ENCODE data around the gene SHISAL1.

SHISAL1 gene

DNA sequence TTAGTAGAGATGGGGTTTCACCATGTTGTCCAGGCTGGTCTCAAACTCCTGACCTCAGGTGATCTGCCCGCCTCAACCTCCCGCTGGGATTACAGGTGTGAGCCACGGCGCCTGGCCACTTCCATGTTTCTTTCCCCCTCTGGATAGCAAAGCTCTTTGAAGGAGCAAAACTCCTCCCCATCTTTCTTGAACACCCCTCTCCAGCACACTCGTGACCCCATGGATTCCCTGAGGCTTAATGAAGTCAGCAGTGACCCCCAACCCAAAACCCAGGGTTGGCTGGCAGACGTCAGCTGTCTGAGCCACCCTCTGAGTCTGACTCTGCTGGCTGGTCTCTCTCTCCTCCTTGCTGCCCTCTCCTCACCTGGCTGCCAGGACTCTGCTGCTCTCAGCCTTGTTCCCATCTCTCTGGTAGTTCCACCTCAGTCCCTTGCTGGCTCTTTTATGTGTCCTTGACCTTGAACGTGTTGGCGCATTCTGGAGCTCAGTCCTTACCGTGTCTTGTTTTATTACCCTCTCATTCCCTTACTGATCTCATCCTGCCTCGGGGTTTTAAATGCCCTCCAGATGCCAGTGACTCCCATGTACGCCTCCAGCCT is 87.6 kb downstream of the SHISAL1 start:
- DNase-seq = no peak

- no peak for DNase-seq
Measured at GRCh38 chr22:44224166-44224565, 88.6 kb downstream of the SHISAL1 start.

- DNase-seq = no peak
Measured at GRCh38 chr22:44221710-44222475, 90.9 kb downstream of the SHISAL1 start.

- no peak for DNase-seq
Measured at GRCh38 chr22:44220727-44221680, 91.7 kb downstream of the SHISAL1 start.

DNA sequence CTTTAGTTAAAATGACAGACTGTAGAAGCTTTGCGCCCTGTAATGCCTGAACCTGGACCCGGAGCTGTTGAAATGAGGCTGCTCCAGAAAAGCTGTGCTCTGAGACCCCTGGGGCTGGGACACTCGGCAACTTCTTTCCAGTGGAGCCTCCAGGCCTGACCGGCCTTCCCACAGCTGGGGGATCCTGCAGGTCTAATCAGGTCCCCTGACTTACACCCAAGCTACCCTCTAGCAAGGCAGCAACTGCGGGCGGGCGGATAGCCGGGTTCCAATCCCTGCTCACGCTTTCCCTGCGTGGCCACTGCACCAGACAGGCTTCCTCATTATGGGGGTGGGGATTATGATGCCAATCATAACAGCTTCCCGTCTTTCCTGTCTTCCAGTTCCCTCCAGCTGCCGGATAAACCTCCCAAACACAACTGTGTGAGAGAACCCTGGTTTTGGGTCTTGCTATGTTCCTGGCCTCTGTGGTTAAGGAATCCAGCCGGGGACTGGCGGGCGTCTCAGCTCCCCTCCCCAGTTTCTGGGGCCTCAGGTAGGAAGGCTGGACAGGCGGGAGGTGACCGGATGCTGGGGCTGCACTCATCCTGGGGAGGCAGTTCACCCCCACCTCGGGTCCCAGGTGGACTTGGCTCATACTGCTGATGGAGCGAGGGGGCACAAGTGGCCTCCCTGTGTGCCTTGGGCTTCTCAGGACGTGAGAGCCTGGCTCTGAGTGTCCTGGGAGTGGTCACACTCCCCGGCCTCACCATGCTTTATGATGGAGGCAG is 93.5 kb downstream of the SHISAL1 start:
- no peak for DNase-seq

GRCh38 chr22:44218071-44218470 is 94.7 kb downstream of the SHISAL1 start:
- no peak for DNase-seq

DNA sequence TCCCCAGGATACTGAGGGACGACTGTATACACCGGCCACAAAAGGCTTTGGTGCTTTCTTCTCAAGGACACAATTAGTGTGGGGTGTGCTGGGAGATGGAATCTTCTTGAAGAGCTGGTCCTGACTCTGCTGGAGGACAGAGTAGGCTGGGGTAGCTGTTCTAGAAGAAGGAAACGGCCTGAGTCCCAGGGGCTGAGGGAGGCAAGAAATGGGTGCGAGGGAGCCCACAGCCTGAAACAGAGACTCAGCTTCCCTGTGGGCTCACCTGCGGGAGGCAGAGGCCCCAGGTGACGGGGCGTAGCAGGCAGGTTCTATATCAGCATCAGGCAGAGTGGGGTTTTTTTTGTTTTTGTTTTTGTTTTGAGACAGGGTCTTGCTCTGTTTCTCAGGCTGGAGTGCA is 95.4 kb downstream of the SHISAL1 start:
- no peak for DNase-seq

DNA sequence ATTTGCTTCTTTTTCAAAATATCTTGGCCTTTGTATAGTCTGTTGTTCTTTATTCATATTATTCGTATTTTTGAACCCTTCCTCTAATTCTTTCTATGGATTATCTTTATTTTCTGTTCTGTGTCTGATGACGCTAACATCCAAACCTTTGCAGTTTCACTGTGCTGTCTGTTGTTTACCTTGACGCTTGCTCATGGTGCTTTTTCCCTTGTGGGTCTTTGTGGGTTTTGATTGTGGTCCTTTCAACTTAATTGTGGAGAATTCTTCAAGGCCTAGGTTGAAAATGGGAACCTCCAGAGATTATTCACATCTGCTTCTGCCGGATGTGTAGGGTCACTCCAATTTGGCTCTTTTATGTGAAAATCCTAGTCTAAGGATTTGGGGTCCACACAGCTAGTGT is 97.5 kb downstream of the SHISAL1 start:
- no peak for DNase-seq

GRCh38 chr22:44214764-44215163 is 98.0 kb downstream of the SHISAL1 start:
- no peak for DNase-seq

GRCh38 chr22:44214187-44214586 is 98.6 kb downstream of the SHISAL1 start:
- no peak for DNase-seq

GRCh38 chr22:44213489-44214043 is 99.2 kb downstream of the SHISAL1 start:
- DNase-seq = no peak

DNA sequence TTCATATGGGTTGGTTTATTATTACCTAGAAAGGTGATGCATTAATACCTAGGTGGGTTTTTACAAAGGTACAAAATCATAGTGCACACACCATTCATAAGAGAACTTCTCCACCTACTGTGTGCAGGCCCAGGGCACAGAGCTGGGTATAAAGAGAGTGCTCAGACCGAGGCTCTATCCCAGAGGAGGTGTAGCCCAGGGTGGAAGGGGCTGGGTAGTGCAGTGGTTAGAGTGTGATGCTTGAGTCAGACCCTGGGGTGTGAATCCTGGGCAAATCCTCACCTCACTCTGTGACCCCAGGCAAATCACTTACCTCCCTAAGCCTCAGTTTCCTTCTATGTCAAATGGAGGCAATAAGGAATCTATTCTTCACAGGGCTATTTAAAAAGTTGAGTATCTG is 99.8 kb downstream of the SHISAL1 start:
- DNase-seq = no peak

- DNase-seq = no peak
Measured at GRCh38 chr22:44211946-44212930, 100.5 kb downstream of the SHISAL1 start.

DNA sequence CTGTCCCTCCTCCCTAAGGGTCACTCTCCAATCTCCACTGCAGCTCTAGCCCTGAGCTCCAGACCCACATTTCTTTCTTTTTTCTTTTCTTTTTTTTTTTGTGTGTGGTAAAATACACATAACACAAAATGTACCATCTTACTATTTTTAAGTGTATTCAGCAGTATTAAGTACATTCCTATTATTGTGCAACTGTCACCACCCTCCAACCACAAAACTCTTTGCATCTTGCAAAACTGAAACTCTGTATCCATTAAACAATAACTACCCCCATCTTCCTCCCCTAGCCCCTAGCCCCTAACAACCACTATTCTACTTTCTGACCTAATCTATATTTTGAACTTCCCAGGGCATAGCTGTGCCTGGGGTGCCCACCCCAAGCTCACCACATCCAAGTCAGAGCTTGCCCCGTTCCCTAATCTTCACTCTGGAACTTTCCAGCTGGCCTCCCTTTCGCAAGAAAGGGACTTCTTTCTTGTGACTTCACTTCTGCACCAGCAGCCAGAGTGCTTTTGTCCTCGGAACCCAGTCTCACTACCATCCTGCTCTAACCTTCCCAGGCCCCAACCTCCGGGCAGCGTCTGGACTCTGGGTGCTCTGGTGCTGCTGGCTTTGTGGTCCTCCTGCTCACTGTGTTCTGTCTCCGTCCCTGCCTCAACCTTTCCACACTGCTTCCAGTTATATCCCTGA is 101.3 kb downstream of the SHISAL1 start:
- no peak for DNase-seq

- no peak for DNase-seq
Measured at GRCh38 chr22:44210722-44211121, 102.0 kb downstream of the SHISAL1 start.

DNA sequence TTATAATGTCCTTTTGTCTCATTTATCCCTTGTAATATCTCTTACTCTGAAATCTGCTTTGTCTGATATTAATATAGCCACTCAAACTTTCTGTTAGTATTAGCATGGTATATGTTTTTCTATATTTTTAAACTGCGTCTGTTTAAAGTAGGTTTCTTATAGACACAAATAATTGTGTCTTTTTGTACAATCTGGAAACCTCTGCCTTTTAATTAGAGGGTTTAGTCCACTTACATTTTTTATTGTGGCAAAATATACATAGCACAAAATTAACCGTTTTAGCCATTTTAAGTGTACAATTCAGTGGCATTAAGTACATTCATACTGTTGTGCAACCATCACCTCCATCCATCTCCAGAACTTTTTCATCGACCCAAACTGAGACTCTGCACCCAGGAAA is 103.4 kb downstream of the SHISAL1 start:
- DNase-seq = no peak

- no peak for DNase-seq
Measured at GRCh38 chr22:44207981-44208317, 104.8 kb downstream of the SHISAL1 start.

DNA sequence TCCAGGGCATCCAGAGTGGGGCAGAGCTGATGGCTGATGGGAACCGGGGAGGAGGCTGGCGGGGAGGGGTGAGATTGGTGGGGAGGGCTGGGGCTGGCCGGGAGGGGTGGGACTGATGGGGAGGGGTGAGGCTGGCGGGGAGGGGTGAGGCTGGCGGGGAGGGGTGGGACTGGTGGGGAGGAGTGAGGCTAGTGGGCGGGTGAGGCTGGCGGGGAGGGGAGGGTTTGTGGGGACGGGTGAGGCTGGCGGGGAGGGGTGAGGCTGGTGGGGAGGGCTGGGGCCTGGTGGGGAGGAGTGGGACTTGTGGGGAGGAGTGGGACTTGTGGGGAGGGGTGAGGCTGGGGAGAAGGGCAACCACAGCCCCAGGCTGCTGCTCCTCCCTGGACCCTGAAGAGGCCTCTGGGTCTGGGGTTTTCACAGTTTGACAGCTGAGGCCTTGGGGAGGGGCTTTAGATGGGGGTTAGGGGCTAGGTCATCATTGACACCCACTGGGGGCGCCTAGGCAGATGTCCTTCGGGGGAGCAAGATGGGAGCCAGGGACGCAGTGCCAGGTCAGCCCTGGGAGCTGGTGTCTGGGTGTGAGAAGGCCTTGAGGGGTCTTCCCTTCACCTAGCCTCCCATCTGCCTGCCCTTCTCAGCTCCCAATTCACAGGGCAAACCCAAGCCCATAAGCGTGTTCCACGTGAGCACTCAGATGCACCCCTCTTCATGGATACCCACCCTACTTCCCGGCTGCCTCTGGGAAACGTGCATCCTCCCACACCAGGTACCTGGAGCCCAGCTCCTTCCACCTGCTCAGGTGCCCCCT is 105.4 kb downstream of the SHISAL1 start:
- no peak for DNase-seq

DNA sequence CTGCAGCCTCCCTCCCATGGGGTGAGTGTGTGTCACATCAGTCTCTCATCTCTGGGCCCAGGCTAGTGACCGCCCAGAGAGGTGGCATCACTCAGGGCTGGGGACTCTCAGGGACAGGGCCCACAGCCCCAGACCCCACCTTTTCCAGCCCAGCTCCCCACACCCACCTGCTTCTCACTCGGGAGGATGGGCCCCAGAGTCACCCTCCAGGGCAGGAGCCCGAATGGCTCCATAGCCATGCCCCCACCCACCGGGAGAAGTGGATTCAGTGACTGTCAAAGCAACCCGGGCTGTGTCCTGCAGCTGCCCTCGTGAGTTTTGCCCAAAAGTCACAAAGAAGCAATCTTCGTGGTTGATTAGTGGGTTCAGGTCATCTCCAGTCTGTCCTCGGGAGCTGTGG is 106.1 kb downstream of the SHISAL1 start:
- no peak for DNase-seq

DNA sequence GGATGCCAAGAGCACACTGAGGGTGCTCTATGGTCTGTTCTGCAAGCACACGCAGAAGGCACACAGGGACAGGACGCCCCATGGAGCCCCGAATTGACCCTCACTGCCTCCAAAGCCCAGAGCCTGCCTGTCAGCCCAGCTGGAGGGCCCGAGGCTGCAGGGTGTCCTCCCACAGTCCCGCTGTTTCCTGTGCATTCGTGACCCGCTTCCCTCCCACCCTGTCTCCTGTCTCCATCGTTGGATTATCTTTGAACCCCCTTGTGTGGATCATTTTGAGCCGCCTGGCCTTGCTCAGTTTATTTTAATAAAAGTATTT is 106.5 kb downstream of the SHISAL1 start:
- no peak for DNase-seq
